H1 (cell line): ENCODE data around the gene ILDR2. TPM values are rescaled to one million over a fixed set of nuclear protein-coding genes. Genes with fewer than 3 reads are reported as not detected.

Source experiments
- JUND ChIP-seq: IDR thresholded peaks from 2 replicates; pipeline ENCODE4 v1.6.1; 2011; ENCODE audit warnings: mild to moderate bottlenecking, improper control_type of control experiment, low read length
- RAD21 ChIP-seq, 2 experiments: IDR thresholded peaks in 1 of 2; conservative IDR thresholded peaks in 1 of 2; 2 replicates each; pipeline ENCODE4 v1.6.1; 2011; ENCODE audit warnings: low read depth in 2 of 2, low read length in 2 of 2, improper control_type of control experiment in 1 of 2, inconsistent platforms in 1 of 2, mild to moderate bottlenecking in 1 of 2, moderate library complexity in 1 of 2
- polyA plus RNA-seq, 7 experiments: library from polyadenylated mRNA; depleted of rRNA in 3 of 7; stranded (reverse) in 5 of 7; unstranded in 2 of 7; fragments of >200 nt in 5 of 7; fragments of 200-250 nt in 2 of 7; gene quantifications; 1 replicate in 5 of 7; 2 replicates in 1 of 7; 4 replicates in 1 of 7; pipeline versions ENCODE4 v1.2.1 to v1.2.3, GENCODE V29; 2011 to 2013; ENCODE audit warnings: missing spikeins in 2 of 7, mixed read lengths in 2 of 7
- total RNA-seq: library from RNA; stranded (reverse); fragmentation: NEBNext Ultra II Directional; extraction: Animal tissue kit (Norgen Biotek cat#: 25700); gene quantifications from 2 replicates; pipeline ENCODE4 v1.2.1, GENCODE V29; 2021
- TF ChIP-seq, protein P1 (sequence below): IDR thresholded peaks from 2 replicates; pipeline ENCODE4 v1.6.1; 2012; ENCODE audit warnings: inconsistent platforms

ILDR2 gene
- total and polyA plus RNA-seq, 2 of the 8 experiments (the other 6 are each of a cell fraction or from before 2014, with no cell fraction given): 0.85 to 0.86 TPM

- TF ChIP-seq RAD21 (IDR thresholded peaks at IDR 0.05 in 1 of 2, conservative IDR thresholded peaks at IDR 0.05 in 1 of 2; ENCODE audit: low read depth in 2 of 2, low read length in 2 of 2) (no peak), JUND (no peak)
- TF ChIP-seq, protein P1, sequence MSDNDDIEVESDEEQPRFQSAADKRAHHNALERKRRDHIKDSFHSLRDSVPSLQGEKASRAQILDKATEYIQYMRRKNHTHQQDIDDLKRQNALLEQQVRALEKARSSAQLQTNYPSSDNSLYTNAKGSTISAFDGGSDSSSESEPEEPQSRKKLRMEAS: no peak
Observed at GRCh38 chr1:166977951-166978350, 2.6 kb upstream of the ILDR2 start (continued).
